HG02938 (cell line): ENCODE results near the gene MDGA2.
"Not testable (repeated sequence)": the region's sequence is repeated elsewhere in the genome, so short reads cannot be mapped to it uniquely, and the experiment has no call there.

Experiments used
- ATAC-seq: cut with Tn5 transposase; IDR thresholded peaks from one replicate; pipeline ENCODE4 v1.9.1; 2021; ENCODE audit warnings: mild to moderate bottlenecking, moderate library complexity; ENCODE audit not compliant: unreplicated experiment

Gene MDGA2

GRCh38 chr14:46989566-46989965 lies 685.8 kb downstream of the MDGA2 start:
- ATAC-seq: no peak

GRCh38 chr14:46988312-46988711 lies 687.1 kb downstream of the MDGA2 start:
- no peak for ATAC-seq

GRCh38 chr14:46985529-46986380 lies 689.6 kb downstream of the MDGA2 start:
- no peak for ATAC-seq

- ATAC-seq: no peak
Observed at GRCh38 chr14:46973295-46973694, 702.1 kb downstream of the MDGA2 start.

- ATAC-seq: no peak
Observed at GRCh38 chr14:46964378-46964777, 711.0 kb downstream of the MDGA2 start.

- no peak for ATAC-seq
Observed at GRCh38 chr14:46951103-46951502, 724.3 kb downstream of the MDGA2 start.

GRCh38 chr14:46940611-46941010 lies 734.8 kb downstream of the MDGA2 start:
- ATAC-seq: no peak

- no peak for ATAC-seq
Observed at GRCh38 chr14:46920542-46920941, 754.9 kb downstream of the MDGA2 start.

- ATAC-seq: not testable (repeated sequence)
Observed at GRCh38 chr14:46915539-46915938, 759.9 kb downstream of the MDGA2 start.

GRCh38 chr14:46902837-46903236 lies 772.6 kb downstream of the MDGA2 start:
- ATAC-seq: no peak

- ATAC-seq: no peak
Observed at GRCh38 chr14:46894476-46894875, 780.9 kb downstream of the MDGA2 start.

GRCh38 chr14:46887144-46887543 lies 788.3 kb downstream of the MDGA2 start:
- no peak for ATAC-seq

- ATAC-seq: no peak
Observed at GRCh38 chr14:46885566-46885965, 789.8 kb downstream of the MDGA2 start.

- no peak for ATAC-seq
Observed at GRCh38 chr14:46861753-46862152, 813.7 kb downstream of the MDGA2 start.

GRCh38 chr14:46840944-46841720 lies 834.3 kb downstream of the MDGA2 start:
- no peak for ATAC-seq

- ATAC-seq: no peak
Observed at GRCh38 chr14:46820291-46820690, 855.1 kb downstream of the MDGA2 start.

GRCh38 chr14:46819117-46819516 lies 856.3 kb downstream of the MDGA2 start:
- no peak for ATAC-seq

GRCh38 chr14:46818147-46818546 lies 857.3 kb downstream of the MDGA2 start:
- ATAC-seq: no peak

GRCh38 chr14:46793144-46793543 lies 882.3 kb downstream of the MDGA2 start:
- no peak for ATAC-seq
